Osteoblast (primary cell): ENCODE measurements around the gene RGS14. TPM values are rescaled to one million over a fixed set of nuclear protein-coding genes. Genes with fewer than 3 reads are reported as not detected.

Experiments
- DNase-seq: peaks from one replicate; pipeline ENCODE4 v3.0.0; 2011; ENCODE audit warnings: low spot score, mixed read lengths; ENCODE audit not compliant: insufficient read length; ENCODE audit errors: missing footprints
- H2AFZ ChIP-seq: 2 replicates; pipeline ENCODE4 v1.6.0; 2011; ENCODE audit warnings: mild to moderate bottlenecking, low read length
- H3K27ac ChIP-seq: 2 replicates; pipeline ENCODE4 v1.5.1; 2011; ENCODE audit warnings: mild to moderate bottlenecking, low read depth, low read length, moderate library complexity
- H3K27me3 ChIP-seq: 2 replicates; pipeline ENCODE4 v1.6.0; 2012; ENCODE audit warnings: mild to moderate bottlenecking, control low read depth, inconsistent platforms, low read length, moderate library complexity; ENCODE audit not compliant: insufficient read depth
- H3K36me3 ChIP-seq: 2 replicates; pipeline ENCODE4 v1.5.1; 2011; ENCODE audit warnings: mild to moderate bottlenecking, low read length, control low read depth, moderate library complexity; ENCODE audit not compliant: insufficient read depth
- H3K4me1 ChIP-seq: 2 replicates; pipeline ENCODE4 v1.5.1; 2011; ENCODE audit warnings: mild to moderate bottlenecking, low read length, control low read depth, moderate library complexity; ENCODE audit not compliant: insufficient read depth
- H3K4me2 ChIP-seq: 2 replicates; pipeline ENCODE4 v1.6.0; 2011; ENCODE audit warnings: mild to moderate bottlenecking, low read length; ENCODE audit not compliant: insufficient read depth
- H3K4me3 ChIP-seq: fragments of 200-600 bp; sonication (generic); 3 replicates; pipeline ENCODE4 v1.5.1; 2012; ENCODE audit warnings: mild to moderate bottlenecking, low read length, inconsistent platforms; ENCODE audit not compliant: insufficient read depth
- H3K79me2 ChIP-seq: 2 replicates; pipeline ENCODE4 v1.6.0; 2012; ENCODE audit warnings: mild to moderate bottlenecking, low read length, control low read depth, inconsistent platforms; ENCODE audit not compliant: insufficient read depth
- H3K9me3 ChIP-seq: 2 replicates; pipeline ENCODE4 v1.5.1; 2011; ENCODE audit warnings: low read depth, low read length, control low read depth
- H4K20me1 ChIP-seq: 2 replicates; pipeline ENCODE4 v1.6.0; 2012; ENCODE audit warnings: mild to moderate bottlenecking, low read length, control low read depth; ENCODE audit not compliant: insufficient read depth
- total RNA-seq: library from RNA; depleted of rRNA; stranded (reverse); fragments of >200 nt; gene quantifications from 2 replicates; pipeline ENCODE4 v1.2.3, GENCODE V29; 2012
- TF ChIP-seq, protein P1 (sequence below): IDR thresholded peaks from 2 replicates; pipeline ENCODE4 v1.5.1; 2011; ENCODE audit warnings: mild to moderate bottlenecking, low read depth, low read length, moderate library complexity; ENCODE audit errors: extremely low read depth

The RGS14 gene
- total RNA-seq, 1 donor: 9.4 TPM

DNA sequence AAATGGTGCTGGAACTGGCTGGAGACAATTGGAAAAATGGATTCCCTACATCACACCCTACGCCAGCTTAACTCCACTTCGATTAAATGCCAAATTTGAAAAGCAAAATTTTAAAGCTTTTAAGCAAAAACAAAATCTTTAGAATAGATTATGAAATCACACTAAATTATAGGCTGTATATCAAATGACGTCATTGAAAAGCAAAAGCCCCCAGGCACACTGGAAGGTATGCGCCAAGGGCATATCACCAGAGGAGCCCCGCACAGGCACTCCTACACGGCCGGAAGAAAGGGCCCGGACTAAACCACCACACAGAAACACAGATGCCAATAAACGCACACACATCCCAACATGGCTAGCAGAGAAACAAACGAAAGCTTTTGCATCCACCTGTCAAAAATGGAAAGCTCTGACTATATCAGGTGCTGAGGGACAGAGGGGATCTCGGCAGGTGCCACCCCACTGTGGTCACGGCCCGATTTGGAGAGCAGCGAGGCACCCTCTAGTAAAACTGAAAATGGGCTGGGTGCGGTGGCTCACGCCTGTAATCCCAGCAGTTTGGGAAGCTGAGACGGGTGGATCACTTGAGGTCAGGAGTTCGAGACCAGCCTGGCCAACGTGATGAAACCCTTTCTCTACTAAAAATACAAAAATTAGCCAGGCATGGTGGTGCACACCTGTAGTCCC, 29.0 kb upstream of the RGS14 start:
- Histone ChIP-seq H2AFZ (no peak overlapping the region), H3K27me3 (no peaks in the 10 kb centered on the region), H3K4me1 (peaks cover 19% of the 10 kb centered on the region), H3K4me3 (no peak overlapping the region), H3K79me2 (peaks cover 7% of the 10 kb centered on the region), H4K20me1 (peaks cover 2% of the 10 kb centered on the region), H3K9me3 (no peaks in the 10 kb centered on the region), H3K4me2 (no peak overlapping the region), H3K27ac (no peak overlapping the region), H3K36me3 (peaks cover 18% of the 10 kb centered on the region)
- DNase-seq: peak; percentile 8
- TF ChIP-seq, protein P1, sequence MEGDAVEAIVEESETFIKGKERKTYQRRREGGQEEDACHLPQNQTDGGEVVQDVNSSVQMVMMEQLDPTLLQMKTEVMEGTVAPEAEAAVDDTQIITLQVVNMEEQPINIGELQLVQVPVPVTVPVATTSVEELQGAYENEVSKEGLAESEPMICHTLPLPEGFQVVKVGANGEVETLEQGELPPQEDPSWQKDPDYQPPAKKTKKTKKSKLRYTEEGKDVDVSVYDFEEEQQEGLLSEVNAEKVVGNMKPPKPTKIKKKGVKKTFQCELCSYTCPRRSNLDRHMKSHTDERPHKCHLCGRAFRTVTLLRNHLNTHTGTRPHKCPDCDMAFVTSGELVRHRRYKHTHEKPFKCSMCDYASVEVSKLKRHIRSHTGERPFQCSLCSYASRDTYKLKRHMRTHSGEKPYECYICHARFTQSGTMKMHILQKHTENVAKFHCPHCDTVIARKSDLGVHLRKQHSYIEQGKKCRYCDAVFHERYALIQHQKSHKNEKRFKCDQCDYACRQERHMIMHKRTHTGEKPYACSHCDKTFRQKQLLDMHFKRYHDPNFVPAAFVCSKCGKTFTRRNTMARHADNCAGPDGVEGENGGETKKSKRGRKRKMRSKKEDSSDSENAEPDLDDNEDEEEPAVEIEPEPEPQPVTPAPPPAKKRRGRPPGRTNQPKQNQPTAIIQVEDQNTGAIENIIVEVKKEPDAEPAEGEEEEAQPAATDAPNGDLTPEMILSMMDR: no peak

DNA sequence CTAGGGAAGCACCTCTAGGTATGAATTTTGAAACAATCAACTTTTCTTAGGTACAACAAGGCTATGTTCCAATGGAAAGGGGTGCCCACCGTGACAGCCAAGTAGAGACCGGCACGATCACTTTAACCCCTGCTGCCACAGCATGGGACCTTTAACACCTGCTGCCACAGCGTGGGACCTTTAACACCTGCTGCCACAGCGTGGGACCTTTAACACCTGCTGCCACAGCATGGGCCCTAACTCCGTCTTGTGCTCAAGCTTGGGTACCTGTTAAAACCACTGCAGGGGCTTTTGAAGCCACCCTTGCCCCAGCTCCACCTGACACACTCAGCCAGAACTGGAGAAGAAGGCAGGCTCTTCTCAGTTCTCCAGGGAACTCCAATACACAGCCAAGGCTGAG, 27.8 kb upstream of the RGS14 start:
- no peak overlapping the region for H3K4me2 ChIP-seq
- H3K27me3 ChIP-seq: no peaks in the 10 kb centered on the region
- H3K79me2 ChIP-seq: peaks cover 5% of the 10 kb centered on the region
- TF ChIP-seq, protein P1: no peak
- H3K9me3 ChIP-seq: no peaks in the 10 kb centered on the region
- H3K4me3 ChIP-seq: no peak overlapping the region
- peaks cover 2% of the 10 kb centered on the region for H4K20me1 ChIP-seq
- no peak overlapping the region for H2AFZ ChIP-seq
- H3K36me3 ChIP-seq: peaks cover 30% of the 10 kb centered on the region
- H3K27ac ChIP-seq: no peak overlapping the region
- no peak for DNase-seq
- H3K4me1 ChIP-seq: peaks cover 19% of the 10 kb centered on the region

DNA sequence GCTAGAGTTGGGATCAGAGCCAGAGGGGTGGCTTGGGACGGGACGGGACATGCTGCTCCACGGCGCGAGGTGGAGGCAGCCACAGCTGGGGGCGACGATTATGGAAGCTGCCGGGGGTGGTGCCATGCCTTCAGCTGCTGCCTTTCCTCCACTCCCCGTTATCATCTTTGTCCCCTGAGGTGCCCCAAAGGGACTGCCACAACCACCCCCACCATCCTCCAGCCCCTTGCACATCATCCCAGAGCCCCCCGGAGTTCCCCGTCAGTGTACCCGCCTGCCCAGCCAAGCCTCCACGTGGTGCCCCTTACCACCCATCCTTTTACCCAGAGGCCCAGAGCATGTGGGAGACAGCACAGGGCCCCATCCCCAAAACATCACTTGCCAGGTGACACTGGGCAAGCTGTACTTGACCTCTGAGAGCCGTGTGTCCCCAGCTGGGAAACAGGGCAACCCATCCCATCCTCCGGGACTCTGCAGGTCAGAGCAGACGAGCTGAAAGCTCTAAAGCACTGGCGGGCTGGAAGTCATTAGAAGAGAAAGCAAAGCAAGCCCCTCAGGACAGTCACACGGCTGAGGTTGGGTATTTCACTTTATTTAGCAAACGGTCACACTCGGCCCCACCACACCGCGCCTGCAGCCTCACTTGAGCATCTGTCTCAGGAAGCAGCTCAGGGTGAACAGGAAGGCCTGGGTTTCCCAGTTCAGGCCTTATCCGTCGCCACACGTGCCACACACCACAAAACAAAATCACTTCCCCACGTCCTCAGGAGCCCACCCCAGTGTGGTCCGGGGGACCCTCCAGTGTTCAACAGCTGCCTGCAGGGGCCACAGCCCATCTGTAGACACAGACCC, 26.5 kb upstream of the RGS14 start:
- Histone ChIP-seq H3K27me3 (no peaks in the 10 kb centered on the region), H3K9me3 (no peaks in the 10 kb centered on the region), H3K4me2 (no peak overlapping the region), H2AFZ (no peak overlapping the region), H3K79me2 (peaks cover 5% of the 10 kb centered on the region), H3K4me1 (peaks cover 14% of the 10 kb centered on the region), H3K4me3 (no peak overlapping the region), H3K36me3 (peaks cover 42% of the 10 kb centered on the region), H3K27ac (no peak overlapping the region), H4K20me1 (peaks cover 8% of the 10 kb centered on the region)
- TF ChIP-seq, protein P1: no peak
- DNase-seq: peak; percentile 60
